Tibial artery (tissue), 4 donors: Measurements from ENCODE around the gene LETM1.
A peak's percentile ranks its signal among the peaks of the same experiment; 100 is the strongest.

Source experiments
- DNase-seq, 2 donors: peaks; one replicate each; pipeline ENCODE4 v3.0.0-alpha.2; 2019
- H3K27ac ChIP-seq, 2 donors: fragments of 200-600 bp; sonication (generic) in 1 of 2; 1 replicate in 1 of 2; 2 replicates in 1 of 2; pipeline ENCODE4 v1.5.1; 2018 to 2019; ENCODE audit warnings: mild to moderate bottlenecking in 1 of 2
- H3K27me3 ChIP-seq, 2 donors: fragments of 200-600 bp; sonication (generic) in 1 of 2; one replicate each; pipeline versions ENCODE4 v1.5.1 to v1.6.0; 2016 to 2019
- H3K36me3 ChIP-seq, 3 donors: fragments of 200-600 bp; sonication (generic) in 2 of 3; one replicate each; pipeline ENCODE4 v1.5.1; 2016 to 2019; ENCODE audit warnings: mild to moderate bottlenecking in 2 of 3
- H3K4me1 ChIP-seq, 4 donors: fragments of 200-600 bp; sonication (generic) in 2 of 4; 1 replicate in 3 of 4; 2 replicates in 1 of 4; pipeline ENCODE4 v1.5.1; 2016 to 2019
- H3K4me3 ChIP-seq, 2 donors: fragments of 200-600 bp; sonication (generic) in 1 of 2; 1 replicate in 1 of 2; 2 replicates in 1 of 2; pipeline ENCODE4 v1.5.1; 2018 to 2019; ENCODE audit warnings: mild to moderate bottlenecking in 2 of 2
- H3K9me3 ChIP-seq, 3 donors: fragments of 200-600 bp; sonication (generic) in 1 of 3; one replicate each; pipeline ENCODE4 v1.5.1; 2016 to 2019
- CTCF ChIP-seq, 2 experiments: fragments of 200-600 bp in 1 of 2; fragments of 450-650 bp in 1 of 2; IDR thresholded peaks; one replicate each; pipeline ENCODE4 v1.5.1; 2017 to 2019; ENCODE audit warnings: antibody characterized with exemption in 2 of 2, mild to moderate bottlenecking in 1 of 2, moderate library complexity in 1 of 2
- intact Hi-C: fragments of 100-400 bp; cut with DNase I; formaldehyde crosslinking; loops from one replicate; pipeline ENCODE4 v1.15.0; 2023; ENCODE audit warnings: low total_unique reads

The LETM1 gene

DNA sequence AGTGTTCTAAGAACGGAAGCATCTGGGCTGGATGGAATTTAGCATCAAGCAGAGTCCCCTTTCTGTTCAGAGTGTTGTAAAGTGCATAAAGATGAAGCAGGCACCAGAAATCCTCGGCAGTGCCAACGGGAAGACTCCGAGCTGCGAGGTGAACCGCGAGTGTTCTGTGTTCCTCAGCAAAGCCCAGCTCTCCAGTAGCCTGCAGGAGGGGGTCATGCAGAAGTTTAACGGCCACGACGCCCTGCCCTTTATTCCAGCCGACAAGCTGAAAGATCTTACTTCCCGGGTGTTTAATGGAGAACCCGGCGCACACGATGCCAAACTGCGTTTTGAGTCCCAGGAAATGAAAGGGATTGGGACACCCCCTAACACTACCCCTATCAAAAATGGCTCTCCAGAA is 44.7 kb upstream of the LETM1 start:
- DNase-seq: no peak
- no peak overlapping the region for H3K4me3 ChIP-seq
- H3K27me3 ChIP-seq: no peaks in the 10 kb centered on the region
- TF ChIP-seq CTCF (IDR thresholded peaks at IDR 0.05): no peak
- H3K9me3 ChIP-seq: no peaks in the 10 kb centered on the region
- no peak overlapping the region for H3K27ac ChIP-seq
- intact Hi-C loops: loop anchor here (10.0 kb wide), 1 partner anchor 46 kb away; the partner anchor contains the start of gene LETM1
- H3K36me3 ChIP-seq: peaks cover 0 to 47% (median 35%) of the 10 kb centered on the region in 3 donors
- H3K4me1 ChIP-seq: peaks cover 0 to 9% (median 0%) of the 10 kb centered on the region in 4 donors

- Histone ChIP-seq H3K9me3 (no peaks in the 10 kb centered on the region), H3K4me1 (peaks cover 0 to 9% (median 0%) of the 10 kb centered on the region in 4 donors), H3K4me3 (no peak overlapping the region), H3K27ac (no peak overlapping the region), H3K27me3 (no peaks in the 10 kb centered on the region), H3K36me3 (peaks cover 0 to 41% (median 32%) of the 10 kb centered on the region in 3 donors)
- no peak for DNase-seq
- intact Hi-C loops: loop anchor here (10.0 kb wide), 1 partner anchor 45 kb away; the partner anchor contains the start of gene LETM1
- TF ChIP-seq CTCF (IDR thresholded peaks at IDR 0.05): no peak
Measured at GRCh38 chr4:1900087-1900433, 44.1 kb upstream of the LETM1 start.

GRCh38 chr4:1899149-1900086 is 43.5 kb upstream of the LETM1 start:
- intact Hi-C loops: loop anchor here (5.0 to 10.0 kb wide), 2 partner anchors 45 to 152 kb away; partner anchors contain the start of gene LETM1
- peak; percentile 61 to 75 for DNase-seq
- TF ChIP-seq CTCF (IDR thresholded peaks at IDR 0.05): peak; percentile 80 to 85
- peaks cover 0 to 35% (median 25%) of the 10 kb centered on the region in 3 donors for H3K36me3 ChIP-seq
- H3K4me1 ChIP-seq: peaks cover 0 to 9% (median 0%) of the 10 kb centered on the region in 4 donors
- no peak overlapping the region for H3K4me3 ChIP-seq
- H3K27me3 ChIP-seq: no peaks in the 10 kb centered on the region
- no peaks in the 10 kb centered on the region for H3K9me3 ChIP-seq
- no peak overlapping the region for H3K27ac ChIP-seq

DNA sequence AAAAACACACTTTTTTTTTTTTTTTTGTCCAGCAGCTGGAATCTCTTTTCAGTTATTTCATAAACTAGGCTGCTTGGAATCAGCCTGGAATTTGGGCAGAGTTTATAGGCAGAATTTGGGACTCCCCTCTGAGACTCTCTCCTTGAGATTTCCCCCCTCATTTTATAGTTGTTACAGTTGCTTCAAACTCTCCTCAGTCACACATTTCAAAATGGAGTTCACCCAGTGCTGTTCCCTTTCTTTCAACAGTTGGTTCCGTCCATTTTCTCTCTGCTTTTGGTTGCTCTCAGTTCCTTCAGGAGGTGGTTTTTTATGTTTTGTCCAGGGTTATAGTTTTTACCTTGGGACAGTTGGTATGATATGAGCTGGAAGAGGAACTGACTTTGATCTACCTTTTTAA is 42.7 kb upstream of the LETM1 start:
- H3K36me3 ChIP-seq: peaks cover 0 to 29% (median 23%) of the 10 kb centered on the region in 3 donors
- no peaks in the 10 kb centered on the region for H3K9me3 ChIP-seq
- no peak overlapping the region for H3K4me3 ChIP-seq
- no peak for TF ChIP-seq CTCF (IDR thresholded peaks at IDR 0.05)
- peaks cover 0 to 9% (median 0%) of the 10 kb centered on the region in 4 donors for H3K4me1 ChIP-seq
- intact Hi-C loops: loop anchor here (5.0 kb wide), 1 partner anchor 151 kb away; no protein-coding TSS in a partner anchor
- H3K27ac ChIP-seq: no peak overlapping the region
- H3K27me3 ChIP-seq: no peaks in the 10 kb centered on the region
- DNase-seq: no peak

- TF ChIP-seq CTCF (IDR thresholded peaks at IDR 0.05): no peak
- DNase-seq: no peak
- no peaks in the 10 kb centered on the region for H3K9me3 ChIP-seq
- H3K4me1 ChIP-seq: peaks cover 0 to 9% (median 0%) of the 10 kb centered on the region in 4 donors
- intact Hi-C loops: loop anchor here (5.0 kb wide), 1 partner anchor 151 kb away; no protein-coding TSS in a partner anchor
- peaks cover 0 to 22% (median 20%) of the 10 kb centered on the region in 3 donors for H3K36me3 ChIP-seq
- H3K27me3 ChIP-seq: no peaks in the 10 kb centered on the region
- no peak overlapping the region for H3K4me3 ChIP-seq
- no peak overlapping the region for H3K27ac ChIP-seq
Measured at GRCh38 chr4:1898007-1898406, 42.1 kb upstream of the LETM1 start.
